Tibial nerve (tissue), 4 donors: ENCODE measurements around the gene CCDC70. TPM values are rescaled to one million over a fixed set of nuclear protein-coding genes. Genes with fewer than 3 reads are reported as not detected.

Experiments used
- DNase-seq, 2 donors: peaks; one replicate each; pipeline ENCODE4 v3.0.0-alpha.2; 2019; ENCODE audit warnings: low spot score in 2 of 2
- H3K27ac ChIP-seq, 4 donors: fragments of 200-600 bp; sonication (generic) in 3 of 4; one replicate each; pipeline ENCODE4 v1.5.1; 2017 to 2019; ENCODE audit warnings: mild to moderate bottlenecking in 1 of 4
- H3K27me3 ChIP-seq, 2 donors: fragments of 200-600 bp; sonication (generic) in 1 of 2; one replicate each; pipeline versions ENCODE4 v1.5.1 to v1.6.0; 2017 to 2019
- H3K36me3 ChIP-seq, 3 donors: fragments of 200-600 bp; sonication (generic); one replicate each; pipeline ENCODE4 v1.5.1; 2018 to 2019
- H3K4me1 ChIP-seq, 4 donors: fragments of 200-600 bp; sonication (generic) in 3 of 4; one replicate each; pipeline ENCODE4 v1.5.1; 2017 to 2019
- H3K4me3 ChIP-seq, 4 donors: fragments of 200-600 bp; sonication (generic) in 3 of 4; one replicate each; pipeline ENCODE4 v1.5.1; 2017 to 2019; ENCODE audit warnings: mild to moderate bottlenecking in 1 of 4, moderate library complexity in 1 of 4
- H3K9me3 ChIP-seq, 4 donors: fragments of 200-600 bp; sonication (generic) in 3 of 4; one replicate each; pipeline ENCODE4 v1.5.1; 2017 to 2019
- CTCF ChIP-seq, 5 experiments: fragments of 200-600 bp in 3 of 5; fragments of 450-650 bp in 2 of 5; sonication (generic) in 3 of 5; IDR thresholded peaks; one replicate each; pipeline ENCODE4 v1.5.1; 2016 to 2019; ENCODE audit warnings: antibody characterized with exemption in 5 of 5, mild to moderate bottlenecking in 3 of 5, moderate library complexity in 2 of 5
- EP300 ChIP-seq, 2 donors: sonication (generic); formaldehyde crosslinking; IDR thresholded peaks; one replicate each; pipeline ENCODE4 v1.6.1; 2017; ENCODE audit warnings: antibody characterized with exemption in 2 of 2, mild to moderate bottlenecking in 1 of 2
- POLR2A ChIP-seq, 2 donors: fragments of 450-650 bp; IDR thresholded peaks; one replicate each; pipeline ENCODE4 v1.6.1; 2017; ENCODE audit warnings: antibody characterized with exemption in 2 of 2, mild to moderate bottlenecking in 2 of 2, moderate library complexity in 2 of 2
- WGBS, 2 donors: methylation state at CpG; one replicate each; pipeline ENCODE4 v1.1.5; 2018; 5-methylcytosine and 5-hydroxymethylcytosine counted together
- total RNA-seq, 4 donors: library from RNA; depleted of rRNA; stranded (reverse); fragments of >200 nt; gene quantifications; one replicate each; pipeline ENCODE4 v1.1.0, GENCODE V29; 2016

Gene CCDC70
- total RNA-seq, 4 donors from 2014 or later, result not detected

DNA sequence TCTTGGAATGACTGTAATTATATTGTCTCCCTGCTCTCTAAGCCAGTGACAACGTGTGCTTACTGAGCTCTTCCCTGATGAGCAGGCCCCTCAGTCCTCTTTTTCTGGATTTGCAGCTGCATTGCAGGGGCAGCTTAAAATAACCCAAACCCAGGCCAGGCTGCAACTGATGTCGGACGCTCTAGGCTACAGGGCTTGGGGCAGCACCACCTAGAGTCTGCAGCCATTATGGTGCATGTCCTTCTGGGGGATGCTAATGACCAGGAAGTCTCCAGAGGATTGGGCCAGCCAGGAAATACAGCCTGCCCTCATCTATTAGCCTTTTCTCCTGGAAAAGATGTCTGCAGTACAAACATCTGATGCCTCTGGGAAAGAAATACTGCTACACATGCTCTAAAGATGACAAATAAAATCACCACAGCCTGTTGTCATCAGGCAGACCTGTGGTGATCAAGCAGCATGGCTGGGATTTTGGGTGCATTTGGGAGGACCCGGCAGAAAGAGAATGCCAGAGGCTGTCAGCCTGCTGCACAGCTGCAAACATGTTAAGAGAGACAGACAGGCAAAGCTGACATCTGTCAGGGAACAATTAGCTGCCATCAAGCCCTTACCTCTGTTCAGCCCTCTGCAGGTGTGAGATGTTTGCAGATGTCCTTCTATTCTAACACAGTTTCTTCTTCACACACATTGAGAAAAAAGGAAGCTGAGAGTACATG lies 51.8 kb downstream of the CCDC70 start:
- TF ChIP-seq POLR2A (IDR thresholded peaks at IDR 0.05) (no peak), EP300 (IDR thresholded peaks at IDR 0.05) (no peak), CTCF (IDR thresholded peaks at IDR 0.05) (no peak)
- no peak for DNase-seq
- Histone ChIP-seq H3K4me3 (no peak overlapping the region), H3K27me3 (no peaks in the 10 kb centered on the region), H3K27ac (no peak overlapping the region), H3K9me3 (no peaks in the 10 kb centered on the region), H3K36me3 (no peaks in the 10 kb centered on the region), H3K4me1 (no peaks in the 10 kb centered on the region)
- WGBS, 2 donors, result 49% methylated on average over 4 of the region's 4 CpGs

- Histone ChIP-seq H3K4me1 (no peaks in the 10 kb centered on the region), H3K27ac (no peak overlapping the region), H3K27me3 (no peaks in the 10 kb centered on the region), H3K9me3 (no peaks in the 10 kb centered on the region), H3K4me3 (no peak overlapping the region), H3K36me3 (no peaks in the 10 kb centered on the region)
- no peak for DNase-seq
- TF ChIP-seq POLR2A (IDR thresholded peaks at IDR 0.05) (no peak), EP300 (IDR thresholded peaks at IDR 0.05) (no peak), CTCF (IDR thresholded peaks at IDR 0.05) (no peak)
- WGBS, 2 donors, result 82 to 83% methylated on average over 7 of the region's 7 CpGs
Observed at GRCh38 chr13:51914137-51914493, 52.3 kb downstream of the CCDC70 start.

Other genes starting within 250 kb of the CCDC70 start
- 10 to 100 TPM; 12.3 to 19.5 (median 16.7) TPM for gene DHRS12, start 57.8 kb upstream of the CCDC70 start, total RNA-seq
- gene TMEM272, start 16.8 kb upstream of the CCDC70 start, total RNA-seq, result not detected
- gene ATP7B, start 149.5 kb downstream of the CCDC70 start, total RNA-seq, result 1 to 10 TPM; 5.1 to 8.4 (median 6.7) TPM
- 10 to 100 TPM; 12.2 to 24.7 (median 16.4) TPM for gene ALG11, start 150.4 kb downstream of the CCDC70 start, total RNA-seq
- gene UTP14C, start 162.7 kb downstream of the CCDC70 start, total RNA-seq, result 10 to 100 TPM; 14.9 to 26.7 (median 19.6) TPM